OCI-LY7 (cell line): ENCODE data around the gene TESK1. TPM values are rescaled to one million over a fixed set of nuclear protein-coding genes. Genes with fewer than 3 reads are reported as not detected.
"Not testable (repeated sequence)": the region's sequence is repeated elsewhere in the genome, so short reads cannot be mapped to it uniquely, and the experiment has no call there.

Source experiments
- BruUV-seq: library from RNA; stranded (reverse); fragments of 400-500 nt; replicated peaks from 2 replicates; lab custom pipeline; 2021; lab: Mats Ljungman, UMichigan
- CTCF ChIA-PET: fragments of 300-600 bp; sonication (Branson Sonifier 250); formaldehyde crosslinking; loops from one replicate; lab custom pipeline; 2022; ENCODE audit warnings: antibody characterized with exemption; ENCODE audit not compliant: unreplicated experiment; lab: Charles Lee
- POLR2A ChIA-PET: fragments of 300-600 bp; sonication (Branson Sonifier 250); formaldehyde crosslinking; loops from one replicate; lab custom pipeline; 2022; ENCODE audit warnings: antibody characterized with exemption; lab: Charles Lee
- DNase-seq: peaks from one replicate; pipeline ENCODE4 v3.0.0-alpha.2; 2015; ENCODE audit warnings: low spot score
- H2AFZ ChIP-seq: fragments of 200-600 bp; sonication (generic), shearing (Covaris generic); 2 replicates; pipeline ENCODE4 v1.6.1; 2014; ENCODE audit warnings: mild to moderate bottlenecking, antibody characterized with exemption, low read length, moderate library complexity
- H3K27ac ChIP-seq: fragments of 200-600 bp; sonication (generic); 2 replicates; pipeline ENCODE4 v1.5.1; 2014; ENCODE audit warnings: mixed run types, low read depth, mild to moderate bottlenecking, moderate library complexity, low read length, inconsistent platforms; ENCODE audit not compliant: poor library complexity, severe bottlenecking
- H3K36me3 ChIP-seq: fragments of 200-600 bp; sonication (generic); 2 replicates; pipeline ENCODE4 v1.6.1; 2014; ENCODE audit warnings: mild to moderate bottlenecking, antibody characterized with exemption, low read length, moderate library complexity, mixed read lengths; ENCODE audit not compliant: insufficient read depth
- H3K4me1 ChIP-seq: fragments of 200-600 bp; sonication (generic); 2 replicates; pipeline ENCODE4 v1.5.1; 2014; ENCODE audit warnings: mild to moderate bottlenecking, low read length; ENCODE audit not compliant: insufficient read depth, poor library complexity, severe bottlenecking
- H3K4me2 ChIP-seq: fragments of 200-600 bp; sonication (generic); 2 replicates; pipeline ENCODE4 v1.6.1; 2014; ENCODE audit warnings: mild to moderate bottlenecking, low read length
- H3K4me3 ChIP-seq: fragments of 200-600 bp; sonication (generic); 2 replicates; pipeline ENCODE4 v1.5.1; 2014; ENCODE audit warnings: mild to moderate bottlenecking, low read depth, low read length; ENCODE audit not compliant: poor library complexity, severe bottlenecking
- H3K79me2 ChIP-seq: fragments of 200-600 bp; sonication (generic); 2 replicates; pipeline ENCODE4 v1.6.1; 2016; ENCODE audit warnings: low read depth, mild to moderate bottlenecking, low read length, moderate library complexity, mixed read lengths; ENCODE audit not compliant: insufficient read depth
- H3K9me2 ChIP-seq: fragments of 200-600 bp; sonication (generic); 2 replicates; pipeline ENCODE4 v1.6.1; 2016; ENCODE audit warnings: mild to moderate bottlenecking, low read length, mixed read lengths; ENCODE audit not compliant: insufficient read depth
- H3K9me3 ChIP-seq: fragments of 200-600 bp; sonication (generic); 2 replicates; pipeline ENCODE4 v1.6.1; 2014; ENCODE audit warnings: mild to moderate bottlenecking, mixed run types, low read length, mixed read lengths
- H4K20me1 ChIP-seq: fragments of 200-600 bp; sonication (generic); 2 replicates; pipeline ENCODE4 v1.6.1; 2014; ENCODE audit warnings: mild to moderate bottlenecking, antibody characterized with exemption, low read length, moderate library complexity, mixed read lengths; ENCODE audit not compliant: insufficient read depth
- CTCF ChIP-seq: fragments of 200-600 bp; sonication (generic); conservative IDR thresholded peaks from 2 replicates; pipeline ENCODE4 v1.5.1; 2014; ENCODE audit warnings: mild to moderate bottlenecking, antibody characterized with exemption, low read length, moderate library complexity, mixed read lengths
- EZH2phosphoT487 ChIP-seq: fragments of 200-600 bp; sonication (generic); IDR thresholded peaks from 2 replicates; pipeline ENCODE4 v1.6.1; 2018; ENCODE audit warnings: low read depth, borderline replicate concordance, mild to moderate bottlenecking, mixed run types, antibody characterized with exemption, low read length, moderate library complexity, mixed read lengths
- intact Hi-C: fragments of 100-400 bp; cut with micrococcal nuclease; formaldehyde crosslinking; loops from one replicate; pipeline ENCODE4 v1.10.0; 2022; ENCODE audit not compliant: unreplicated experiment
- total RNA-seq, 2 experiments: library from RNA; depleted of rRNA in 1 of 2; stranded (reverse); fragments of >200 nt in 1 of 2; shearing (Covaris generic) in 1 of 2; gene quantifications; 2 replicates each; pipeline ENCODE4 v1.2.3, GENCODE V29; 2014 to 2022

The TESK1 gene
- total RNA-seq, 2 experiments from 2014 or later: 15.0 to 42.2 TPM

GRCh38 chr9:35643046-35643445 lies 38.0 kb downstream of the TESK1 start:
- no TSS peak for BruUV-seq
- Histone ChIP-seq H2AFZ (no peak overlapping the region), H3K4me3 (no peak overlapping the region), H3K27ac (no peak overlapping the region), H4K20me1 (no peaks in the 10 kb centered on the region), H3K4me1 (peaks cover 48% of the 10 kb centered on the region), H3K9me3 (peaks cover 9% of the 10 kb centered on the region; the same call in 1 of the 2 replicates), H3K4me2 (no peak overlapping the region), H3K36me3 (peaks cover 38% of the 10 kb centered on the region), H3K79me2 (peaks cover 4% of the 10 kb centered on the region; the same call in 1 of the 2 replicates), H3K9me2 (no peaks in the 10 kb centered on the region)
- DNase-seq: no peak
- intact Hi-C loops: no loop called here
- ChIA-PET CTCF (no interaction called here), POLR2A (interaction anchor here (0.5 to 1.7 kb wide), 3 partner anchors 14 to 1731 kb away, joined by 3 to 5 read pairs (median 3); no protein-coding TSS in a partner anchor)
- TF ChIP-seq CTCF (no peak), EZH2phosphoT487 (no peak)

- Histone ChIP-seq H3K79me2 (peaks cover 25% of the 10 kb centered on the region; the same call in 1 of the 2 replicates), H3K4me2 (peak overlapping the region; percentile 78), H2AFZ (peak overlapping the region; percentile 60; the same call in 1 of the 2 replicates), H3K4me3 (peak overlapping the region; percentile 92), H3K4me1 (peaks cover 38% of the 10 kb centered on the region), H3K27ac (peak overlapping the region; percentile 89), H3K36me3 (peaks cover 52% of the 10 kb centered on the region)
- POLR2A ChIA-PET: interaction anchor here (0.6 to 7.6 kb wide), 15 partner anchors 9 to 169 kb away, joined by 3 to 110 read pairs (median 4); partner anchors contain the start of genes ARHGEF39, CCDC107, CD72 and HINT2
- intact Hi-C loops: loop anchor here (2.0 kb wide), 1 partner anchor 87 kb away; the partner anchor contains the start of genes CREB3 and TLN1
- not testable (repeated sequence) for H3K9me3 ChIP-seq, H3K9me2 ChIP-seq, H4K20me1 ChIP-seq, DNase-seq, BruUV-seq
- CTCF ChIA-PET: interaction anchor here (1.3 to 3.4 kb wide), 2 partner anchors 26 to 83 kb away, joined by 4 to 21 read pairs; no protein-coding TSS in a partner anchor
These were observed 40.7 kb downstream of the TESK1 start for GRCh38 chr9:35645736-35646135.

GRCh38 chr9:35646153-35646532 lies 41.1 kb downstream of the TESK1 start:
- Histone ChIP-seq H2AFZ (peak overlapping the region; percentile 60; the same call in 1 of the 2 replicates), H3K9me2 (no peaks in the 10 kb centered on the region), H3K79me2 (peaks cover 29% of the 10 kb centered on the region; the same call in 1 of the 2 replicates), H3K36me3 (peaks cover 48% of the 10 kb centered on the region), H3K4me1 (peaks cover 41% of the 10 kb centered on the region), H3K9me3 (no peaks in the 10 kb centered on the region), H3K4me2 (peak overlapping the region; percentile 78), H3K4me3 (peak overlapping the region; percentile 92), H4K20me1 (no peaks in the 10 kb centered on the region), H3K27ac (peak overlapping the region; percentile 89)
- POLR2A ChIA-PET: interaction anchor here (0.6 to 7.6 kb wide), 13 partner anchors 10 to 168 kb away, joined by 3 to 110 read pairs (median 4); partner anchors contain the start of genes ARHGEF39, CCDC107, CD72 and HINT2
- TF ChIP-seq CTCF: no peak
- no peak for TF ChIP-seq EZH2phosphoT487
- BruUV-seq: TSS peak; percentile 11
- CTCF ChIA-PET: interaction anchor here (0.8 to 3.4 kb wide), 3 partner anchors 26 to 82 kb away, joined by 4 to 21 read pairs (median 4); no protein-coding TSS in a partner anchor
- intact Hi-C loops: loop anchor here (2.0 kb wide), 1 partner anchor 87 kb away; the partner anchor contains the start of genes CREB3 and TLN1
- no peak for DNase-seq
